Occipital lobe (tissue), 2 donors: Measurements from ENCODE around the gene IL20RA. TPM values are rescaled to one million over a fixed set of nuclear protein-coding genes. Genes with fewer than 3 reads are reported as not detected.
"Not testable (repeated sequence)": the region's sequence is repeated elsewhere in the genome, so short reads cannot be mapped to it uniquely, and the experiment has no call there.

Source experiments
- DNase-seq: peaks from one replicate; lab custom pipeline; 2025; lab: John Stamatoyannopoulos, UW
- total RNA-seq: library from RNA; depleted of rRNA; stranded (reverse); fragments of >200 nt; gene quantifications from one replicate; pipeline ENCODE4 v1.2.3, GENCODE V29; 2014

The IL20RA gene
- 0.16 TPM for total RNA-seq

- DNase-seq = no peak
These were observed at the start of gene IL20RA for GRCh38 chr6:137044366-137045221. Gene IL20RA (minus strand): TSS chr6:137044965. CDS start chr6:137044728, 237 bp downstream.

GRCh38 chr6:137093183-137094069 lies 48.7 kb upstream of the IL20RA start:
- no peak for DNase-seq

GRCh38 chr6:137092018-137092417 lies 47.3 kb upstream of the IL20RA start:
- no peak for DNase-seq

GRCh38 chr6:137089305-137089704 lies 44.5 kb upstream of the IL20RA start:
- no peak for DNase-seq

GRCh38 chr6:137087902-137088301 lies 43.1 kb upstream of the IL20RA start:
- no peak for DNase-seq

GRCh38 chr6:137086031-137086430 lies 41.3 kb upstream of the IL20RA start:
- no peak for DNase-seq

GRCh38 chr6:137084865-137085617 lies 40.3 kb upstream of the IL20RA start:
- DNase-seq = no peak

GRCh38 chr6:137084090-137084489 lies 39.3 kb upstream of the IL20RA start:
- DNase-seq = no peak

GRCh38 chr6:137081997-137082396 lies 37.2 kb upstream of the IL20RA start:
- DNase-seq = no peak

GRCh38 chr6:137080711-137081110 lies 35.9 kb upstream of the IL20RA start:
- no peak for DNase-seq

- DNase-seq = peak; percentile 10
These were observed 31.7 kb upstream of the IL20RA start for GRCh38 chr6:137076277-137077068.

- not testable (repeated sequence) for DNase-seq
These were observed 31.0 kb upstream of the IL20RA start for GRCh38 chr6:137075790-137076189.

GRCh38 chr6:137070303-137070702 lies 25.5 kb upstream of the IL20RA start:
- no peak for DNase-seq

GRCh38 chr6:137067399-137067798 lies 22.6 kb upstream of the IL20RA start:
- DNase-seq = no peak

- DNase-seq = no peak
These were observed 13.3 kb upstream of the IL20RA start for GRCh38 chr6:137058037-137058436.

GRCh38 chr6:137056121-137056880 lies 11.5 kb upstream of the IL20RA start:
- DNase-seq = no peak

- no peak for DNase-seq
These were observed 7.2 kb upstream of the IL20RA start for GRCh38 chr6:137051790-137052472.

- no peak for DNase-seq
These were observed 4.3 kb upstream of the IL20RA start for GRCh38 chr6:137049095-137049494.

GRCh38 chr6:137046871-137047412 lies 2.2 kb upstream of the IL20RA start:
- DNase-seq = no peak
